Stimulated activated CD8-positive, alpha-beta memory T cell treated with anti-CD3 and anti-CD28 coated beads, Interleukin-12 subunit alpha, Interleukin-12 subunit beta, amount 100 ng/mL, for 4 hours (primary cell): ENCODE measurements around the gene CDK5RAP3.

Experiments used
- DNase-seq: peaks from one replicate; pipeline ENCODE4 v3.0.0-alpha.2; 2020; ENCODE audit warnings: low read depth

CDK5RAP3 gene

GRCh38 chr17:47949197-47949759 is 21.6 kb upstream of the CDK5RAP3 start:
- peak; percentile 60 for DNase-seq

GRCh38 chr17:47949946-47950345 is 21.0 kb upstream of the CDK5RAP3 start:
- no peak for DNase-seq

GRCh38 chr17:47950448-47950847 is 20.5 kb upstream of the CDK5RAP3 start:
- DNase-seq, result no peak

- no peak for DNase-seq
Measured at GRCh38 chr17:47952171-47953021, 18.5 kb upstream of the CDK5RAP3 start.

GRCh38 chr17:47953909-47954308 is 17.0 kb upstream of the CDK5RAP3 start:
- DNase-seq, result no peak

GRCh38 chr17:47955497-47956461 is 15.1 kb upstream of the CDK5RAP3 start:
- DNase-seq, result no peak

- no peak for DNase-seq
Measured at GRCh38 chr17:47956791-47957590, 13.9 kb upstream of the CDK5RAP3 start.

- no peak for DNase-seq
Measured at GRCh38 chr17:47957591-47958490, 13.1 kb upstream of the CDK5RAP3 start, which contains the start of gene PRR15L. Gene PRR15L, minus strand, starts transcription at chr17:47957883. Its CDS starts 4,649 bp downstream, at chr17:47953234.

- DNase-seq, result no peak
Measured at GRCh38 chr17:47959825-47960655, 10.9 kb upstream of the CDK5RAP3 start.

GRCh38 chr17:47961406-47961805 is 9.5 kb upstream of the CDK5RAP3 start:
- DNase-seq, result no peak

- no peak for DNase-seq
Measured at GRCh38 chr17:47962901-47963300, 8.0 kb upstream of the CDK5RAP3 start.

- no peak for DNase-seq
Measured at GRCh38 chr17:47964856-47965255, 6.1 kb upstream of the CDK5RAP3 start.

- no peak for DNase-seq
Measured at GRCh38 chr17:47966079-47966519, 4.8 kb upstream of the CDK5RAP3 start.

- DNase-seq, result no peak
Measured at GRCh38 chr17:47967607-47968252, 3.2 kb upstream of the CDK5RAP3 start.

- DNase-seq, result no peak
Measured at GRCh38 chr17:47968836-47969235, 2.1 kb upstream of the CDK5RAP3 start.

GRCh38 chr17:47969930-47970724 is 786 bp upstream of the CDK5RAP3 start:
- DNase-seq, result no peak

GRCh38 chr17:47973541-47973940 is 2.6 kb downstream of the CDK5RAP3 start:
- no peak for DNase-seq

- no peak for DNase-seq
Measured at GRCh38 chr17:47975189-47975822, 4.4 kb downstream of the CDK5RAP3 start.
